GM19463 (cell line): ENCODE results near the gene GPR183.
A peak's percentile ranks its signal among the peaks of the same experiment; 100 is the strongest.

Experiments
- ATAC-seq: cut with Tn5 transposase; IDR thresholded peaks from one replicate; pipeline ENCODE4 v1.9.1; 2021; ENCODE audit warnings: mild to moderate bottlenecking, moderate library complexity; ENCODE audit not compliant: unreplicated experiment

Gene GPR183

DNA sequence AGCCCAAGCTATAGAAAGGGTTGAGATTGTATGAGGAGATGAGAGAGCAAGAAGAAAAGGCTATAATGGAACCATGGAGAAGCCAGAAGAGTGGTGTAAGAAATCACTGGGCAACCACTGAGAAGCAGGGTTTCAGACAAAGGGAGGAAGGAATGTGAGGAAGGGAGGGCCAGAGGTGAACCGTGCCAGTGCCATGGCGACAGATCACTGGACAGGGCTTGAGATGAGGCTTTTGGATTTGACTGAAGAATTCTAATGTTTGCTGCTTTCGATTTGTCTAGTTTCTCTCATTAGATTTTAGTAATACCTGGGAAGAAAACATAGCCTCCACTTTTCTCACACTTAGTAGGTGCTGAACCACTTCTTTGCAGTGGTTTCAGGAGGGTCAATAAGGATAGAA, 6.3 kb upstream of the GPR183 start:
- no peak for ATAC-seq

DNA sequence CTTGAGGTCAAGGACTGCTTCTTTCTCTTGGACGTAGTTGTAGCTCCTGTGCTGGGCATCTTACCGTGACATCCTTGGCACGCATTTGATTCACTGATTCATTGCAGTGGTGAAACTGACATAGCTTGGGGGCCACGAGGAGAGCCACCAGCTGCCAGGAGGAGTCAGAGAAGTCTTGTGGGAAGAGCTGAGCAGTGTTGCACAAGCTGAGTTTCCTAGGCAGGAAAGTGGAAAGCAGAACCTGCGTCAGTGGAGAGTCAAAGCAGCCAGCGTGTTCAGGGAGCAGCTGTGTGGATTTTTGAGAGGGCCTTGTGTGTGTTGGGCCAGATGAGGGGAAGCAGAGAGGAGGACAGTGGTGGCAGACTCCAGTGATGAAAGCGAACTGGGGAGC, 5.3 kb upstream of the GPR183 start:
- no peak for ATAC-seq

DNA sequence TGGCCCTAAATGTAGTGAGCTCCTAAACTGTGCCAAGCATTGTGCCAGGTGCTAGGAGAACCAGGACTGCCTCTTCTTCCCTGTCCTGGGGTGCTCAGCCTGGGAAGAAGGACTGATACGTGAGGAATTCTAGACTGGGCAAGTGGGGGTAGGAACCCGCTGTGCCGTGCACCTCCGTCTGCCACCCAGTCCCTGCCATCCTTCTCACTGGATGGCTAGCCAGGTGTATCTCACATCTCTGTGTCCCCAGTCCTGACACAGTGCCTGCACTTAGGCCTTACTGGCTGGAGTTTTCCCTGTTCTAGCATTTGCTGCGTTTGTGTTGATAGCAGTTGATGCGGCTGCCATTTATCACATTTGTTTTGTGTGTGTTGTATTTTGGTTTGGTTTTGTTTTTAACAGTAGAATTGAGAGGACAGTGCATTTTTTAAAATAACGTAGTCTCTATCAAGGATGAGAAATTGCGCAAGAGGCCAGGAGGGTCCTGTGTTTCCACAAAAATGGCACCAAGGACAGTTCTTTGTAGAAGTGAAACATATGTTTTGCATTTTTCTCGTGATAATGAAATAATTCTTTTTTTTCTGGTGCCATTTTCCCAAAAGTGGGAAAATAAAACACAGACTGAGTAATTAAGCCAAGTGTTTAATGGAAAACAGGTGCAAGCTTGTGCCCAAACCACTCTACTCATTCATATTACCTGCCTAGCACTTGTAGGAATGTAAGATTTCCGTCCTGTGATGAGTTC, 4.7 kb upstream of the GPR183 start:
- no peak for ATAC-seq

DNA sequence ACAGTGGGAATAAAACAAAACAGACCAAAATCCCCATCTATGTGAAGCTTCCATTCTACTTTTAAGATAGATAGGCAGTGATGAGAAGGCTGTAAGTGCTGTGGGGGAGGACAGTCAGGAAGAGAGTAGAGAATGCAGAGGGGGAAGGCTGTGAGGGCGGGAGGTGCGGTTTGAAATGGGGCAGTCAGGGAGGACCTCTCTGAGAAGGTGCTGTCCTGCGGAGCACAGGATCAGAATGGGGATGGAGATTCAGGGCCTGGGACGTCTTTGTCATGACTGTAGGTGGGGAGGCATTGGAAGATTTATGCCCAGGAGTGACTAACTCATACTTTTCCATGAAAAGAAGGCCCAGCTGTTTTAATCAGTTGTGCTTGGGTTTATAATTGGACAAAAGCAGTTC, 3.9 kb upstream of the GPR183 start:
- no peak for ATAC-seq

DNA sequence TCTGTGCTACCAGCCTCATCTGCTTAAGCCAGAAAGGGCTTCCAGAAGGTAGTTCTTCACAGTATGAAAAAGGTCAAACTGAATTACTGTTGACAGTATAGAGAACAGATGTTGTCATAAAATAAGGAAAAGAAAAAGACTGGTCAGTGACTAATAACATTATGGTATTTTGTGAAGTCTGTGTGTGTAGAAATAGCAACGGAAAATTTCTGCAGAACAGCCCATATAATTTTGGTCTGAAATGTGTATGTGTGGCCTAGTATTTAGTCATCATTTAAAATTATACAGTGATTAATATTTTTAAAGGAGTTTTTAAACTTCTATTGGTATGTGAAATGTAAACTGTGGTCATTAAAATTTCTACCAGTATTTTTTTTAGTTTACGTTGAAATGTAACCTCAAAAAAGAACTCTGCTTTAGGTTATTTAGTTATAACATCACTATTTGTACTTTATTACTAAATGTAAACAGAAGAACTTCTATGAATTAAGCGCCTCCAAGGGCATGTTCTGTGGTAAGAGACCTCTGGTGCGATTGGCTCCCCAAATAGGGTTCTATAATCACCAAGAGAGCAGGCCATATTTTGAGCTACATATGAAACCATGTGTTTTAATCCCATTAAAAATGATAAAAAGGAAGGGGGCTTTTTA, 3.3 kb upstream of the GPR183 start:
- peak; percentile 29 for ATAC-seq

DNA sequence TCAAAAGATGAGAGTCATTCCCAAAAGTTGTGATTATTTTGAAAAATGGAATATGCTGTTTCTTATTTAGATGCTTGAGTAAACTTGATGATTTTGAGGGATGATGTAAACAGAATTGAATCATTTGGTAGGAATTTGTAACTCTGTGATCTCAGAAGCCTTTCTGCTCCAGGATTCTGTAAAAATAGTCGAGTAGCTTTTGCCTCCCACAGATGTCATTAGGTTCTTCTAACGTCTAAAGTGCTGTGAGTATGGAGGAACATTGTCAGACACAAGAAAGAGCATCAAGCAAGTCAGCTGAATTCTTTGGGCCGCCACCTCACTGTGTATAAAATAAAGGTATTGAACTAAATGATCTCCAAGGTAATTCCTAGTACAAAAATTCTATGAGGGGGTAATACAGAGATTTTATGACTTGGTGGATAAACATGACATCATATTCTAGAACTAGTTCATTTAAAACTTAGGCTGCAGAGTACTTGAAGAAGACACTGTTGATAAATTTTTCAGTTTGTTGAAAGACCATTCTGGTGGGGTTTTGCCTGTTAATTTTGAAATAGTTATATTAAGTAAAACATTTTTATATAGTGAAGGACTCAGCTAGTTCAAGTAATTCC, 1.4 kb upstream of the GPR183 start:
- ATAC-seq = no peak

DNA sequence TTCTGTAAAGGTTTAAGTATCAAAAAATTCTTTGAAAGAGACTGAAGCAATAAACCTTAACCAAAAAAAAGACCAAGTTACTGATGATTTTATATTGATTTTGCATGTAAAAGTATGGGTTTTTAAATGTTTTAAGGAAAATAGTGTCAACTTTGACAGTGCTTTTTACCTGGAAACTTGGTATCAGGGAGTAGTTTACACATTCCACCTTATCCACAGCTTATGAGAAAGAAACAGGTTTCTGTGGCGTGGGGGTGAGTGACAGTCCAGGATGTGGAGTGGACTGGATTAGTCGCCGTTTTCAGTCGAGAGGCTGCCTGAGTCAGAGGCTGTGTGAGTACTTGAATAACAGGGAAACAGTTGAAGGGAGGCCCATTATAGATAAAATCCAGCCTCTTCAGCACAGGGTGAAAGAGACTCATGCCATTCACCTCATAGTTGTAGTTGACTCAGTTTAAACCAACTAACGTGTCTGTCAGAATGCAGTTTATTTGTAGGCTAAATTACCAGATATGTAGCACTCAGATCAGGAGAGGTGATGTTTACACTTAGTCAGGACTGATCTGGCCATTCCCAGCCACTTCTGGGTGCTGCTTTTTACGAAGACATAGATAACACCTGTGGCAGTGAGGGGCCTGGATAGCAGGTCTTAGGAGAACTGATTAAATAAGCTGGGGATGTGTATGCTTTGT, 595 bp upstream of the GPR183 start:
- ATAC-seq = peak; percentile 29

DNA sequence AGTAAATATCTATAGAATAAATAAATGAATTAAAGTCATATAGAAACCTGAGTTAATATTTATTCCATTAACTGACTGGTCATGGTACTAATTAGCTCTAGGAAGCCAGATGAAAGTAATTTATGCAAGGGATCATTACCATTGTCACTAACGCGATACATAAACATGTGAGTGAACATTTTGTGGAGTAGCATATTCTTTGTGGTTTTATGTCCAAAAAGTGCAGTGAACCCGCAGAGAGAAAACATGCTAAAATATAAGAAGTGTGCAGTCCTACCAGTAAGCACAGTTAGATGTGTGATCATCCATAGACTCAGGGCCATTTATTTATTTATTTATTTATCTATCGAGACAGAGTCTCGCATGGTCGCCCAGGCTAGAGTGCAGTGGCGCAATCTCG, 1.6 kb downstream of the GPR183 start:
- no peak for ATAC-seq

DNA sequence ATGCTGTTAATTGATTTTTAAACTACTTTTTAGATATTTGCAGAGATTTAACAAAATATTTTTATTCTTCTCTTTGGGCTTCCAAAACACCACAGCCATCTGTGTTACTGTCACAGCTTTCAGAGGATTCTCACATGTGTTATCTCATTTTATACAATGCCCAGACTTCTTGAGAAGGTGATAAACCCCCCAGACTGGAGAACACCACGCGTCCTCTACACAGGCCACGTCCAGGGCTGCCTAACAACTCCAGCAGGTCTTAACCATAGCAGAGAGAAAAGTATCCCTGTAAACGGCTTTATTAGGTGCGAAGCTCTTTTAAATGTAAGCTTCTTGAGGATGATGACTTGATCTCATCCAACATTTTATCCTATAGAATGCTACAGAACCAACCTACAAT, 2.0 kb downstream of the GPR183 start:
- ATAC-seq = no peak

DNA sequence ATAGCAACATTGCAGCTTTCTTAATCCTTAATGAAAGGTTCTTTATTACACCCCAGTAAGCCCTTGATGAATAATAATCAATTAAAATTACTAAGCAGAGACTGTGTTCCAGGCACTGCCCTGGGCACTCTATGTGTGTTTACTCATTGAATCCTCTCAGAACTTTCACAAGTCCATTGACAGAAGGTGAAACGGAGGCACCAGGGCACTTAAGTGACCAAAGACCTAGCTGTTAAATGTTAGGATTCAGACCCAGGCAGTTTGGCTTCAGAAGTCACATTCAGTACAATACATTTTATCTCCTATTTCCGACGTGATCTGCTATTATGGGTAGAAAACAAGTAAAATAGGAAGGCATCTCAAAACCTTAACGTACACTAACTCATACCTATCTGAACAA, 2.7 kb downstream of the GPR183 start:
- no peak for ATAC-seq

DNA sequence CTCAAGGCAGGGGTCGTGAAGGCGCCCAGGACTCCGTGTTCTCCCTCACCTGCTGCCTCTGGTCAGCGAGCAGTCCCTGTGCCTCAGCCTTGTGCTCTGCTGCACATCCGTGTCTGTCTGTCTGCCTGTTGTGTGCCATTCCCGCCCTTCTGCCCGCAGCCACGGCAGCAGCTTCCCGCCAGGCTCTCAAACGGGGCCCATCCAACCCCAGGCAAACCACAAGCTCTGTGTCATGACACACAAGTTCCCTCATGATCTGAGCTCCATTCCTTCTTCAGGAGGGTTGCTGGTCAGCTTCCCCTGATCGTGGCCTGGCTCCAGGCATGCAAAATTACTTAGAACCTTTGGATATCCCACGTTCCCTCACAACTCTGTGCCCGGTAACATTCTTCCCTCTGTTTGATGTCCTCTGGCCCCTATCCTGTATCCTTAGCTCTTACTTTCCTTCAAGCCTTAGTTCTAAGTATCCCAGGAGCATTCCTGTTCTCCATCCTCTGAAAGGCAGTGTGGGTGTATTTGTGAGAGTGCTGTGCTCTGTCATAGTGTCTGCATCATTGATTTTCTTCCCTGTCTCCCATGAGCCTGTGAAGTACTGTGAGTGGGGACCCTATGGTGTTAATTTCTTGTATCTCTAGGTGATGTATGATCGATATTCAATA, 3.2 kb downstream of the GPR183 start:
- ATAC-seq = no peak

DNA sequence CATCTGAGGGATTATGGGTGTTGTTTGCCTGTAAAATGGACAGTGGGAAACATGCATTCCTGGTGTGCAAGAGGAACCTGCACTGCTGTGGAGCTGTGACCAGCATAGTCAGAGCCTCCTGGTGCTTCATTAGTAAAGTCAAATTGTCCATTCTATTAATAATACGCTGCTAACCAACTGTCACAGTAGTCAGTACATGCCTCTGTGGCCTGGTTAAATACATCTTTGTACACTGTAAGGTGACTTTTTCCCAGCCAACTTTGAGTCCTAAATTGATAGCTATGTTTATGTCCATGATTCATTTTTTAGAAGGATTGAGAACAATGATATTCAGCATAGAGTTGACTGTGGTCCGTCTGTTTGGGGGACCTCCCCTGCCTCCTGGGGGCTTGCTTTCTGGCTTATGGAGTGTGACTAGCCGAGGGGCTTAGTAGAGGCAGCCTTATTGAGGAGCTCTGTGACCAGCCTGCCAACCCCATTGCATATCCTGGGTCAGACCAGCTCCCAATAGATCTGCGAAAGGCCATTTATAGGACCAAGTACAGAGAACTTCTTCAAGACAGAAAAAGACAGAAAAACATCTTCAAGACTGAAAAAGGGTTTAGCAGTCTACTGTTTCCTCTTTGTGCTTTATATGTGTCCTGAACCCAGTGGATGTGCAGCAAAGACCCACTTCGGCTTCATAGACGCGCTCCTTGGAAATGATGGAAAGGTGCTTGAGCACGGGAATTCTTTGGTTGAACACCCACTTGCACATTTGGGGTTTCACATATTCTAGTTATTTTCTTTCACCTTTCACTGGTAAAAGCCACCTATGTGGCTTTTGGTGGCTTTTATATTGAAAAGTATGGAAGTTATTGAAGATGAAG, 4.3 kb downstream of the GPR183 start:
- no peak for ATAC-seq

DNA sequence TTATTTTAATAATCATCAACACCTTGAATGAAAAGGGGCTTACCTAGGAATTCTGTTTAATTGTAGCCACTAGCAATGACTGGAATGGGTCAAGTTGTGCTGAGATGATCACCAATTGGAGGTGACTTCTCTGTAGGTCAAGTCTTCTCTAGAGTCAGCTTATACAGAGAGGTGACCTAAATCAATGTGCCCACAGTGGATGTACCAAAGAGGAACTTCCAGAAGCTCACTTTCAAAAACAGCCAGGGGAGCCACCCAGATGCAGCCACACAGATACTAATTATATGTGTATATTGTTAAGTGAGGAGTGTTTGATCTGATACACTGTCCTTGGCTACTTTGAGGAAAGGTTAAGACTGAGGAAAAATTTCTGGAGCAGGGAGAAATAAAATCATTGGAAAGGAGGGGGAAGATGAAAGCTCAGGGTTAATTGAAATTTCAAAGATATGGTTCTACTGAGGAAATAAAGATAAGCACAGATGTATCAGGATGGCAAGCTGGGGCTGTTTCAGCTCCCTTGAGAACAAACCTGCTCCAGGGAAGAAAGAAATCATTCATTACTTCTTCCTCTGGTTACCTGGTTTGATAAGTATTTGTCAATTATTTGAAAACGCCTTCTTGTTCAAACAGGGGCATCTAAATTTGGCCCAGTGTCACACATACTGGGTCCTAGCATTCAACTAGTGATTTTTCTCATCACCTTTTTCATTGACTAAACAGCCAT, 5.1 kb downstream of the GPR183 start:
- ATAC-seq = no peak

DNA sequence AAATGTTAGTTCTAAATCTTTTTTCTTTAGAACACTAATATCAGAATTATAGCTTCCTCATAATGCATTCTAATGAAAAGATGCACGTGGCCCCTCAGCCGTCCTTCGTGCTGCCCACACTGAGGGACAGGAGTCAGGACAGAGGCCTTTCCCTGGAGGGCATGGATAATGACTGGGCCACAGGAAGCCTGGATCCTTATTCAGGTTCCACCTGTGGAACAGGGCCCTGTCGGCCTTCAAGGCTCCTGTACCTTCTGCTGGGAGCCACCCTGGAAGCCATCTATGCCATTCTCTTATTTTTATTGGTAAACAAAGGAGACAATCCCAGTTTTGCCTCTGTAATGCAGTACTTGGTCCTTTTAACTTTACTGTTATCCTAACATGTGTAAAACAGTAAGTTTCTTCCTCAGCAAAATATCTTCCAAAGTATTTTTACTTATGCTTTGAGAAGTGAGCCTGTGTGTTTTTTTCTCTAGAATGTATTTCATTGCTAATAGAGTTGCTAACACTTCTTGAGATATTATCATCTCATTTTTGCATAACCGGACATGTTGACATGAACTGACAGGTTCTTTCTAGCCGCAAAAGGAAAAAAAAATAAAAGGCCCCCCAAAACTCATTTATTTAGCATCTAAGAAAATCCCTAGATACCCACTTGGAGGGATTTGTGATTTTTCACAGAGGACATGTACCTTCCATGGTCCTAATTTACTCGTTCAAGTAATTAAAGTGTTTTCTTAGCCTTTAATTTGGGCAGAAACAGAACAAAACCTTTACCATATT, 6.0 kb downstream of the GPR183 start:
- no peak for ATAC-seq

DNA sequence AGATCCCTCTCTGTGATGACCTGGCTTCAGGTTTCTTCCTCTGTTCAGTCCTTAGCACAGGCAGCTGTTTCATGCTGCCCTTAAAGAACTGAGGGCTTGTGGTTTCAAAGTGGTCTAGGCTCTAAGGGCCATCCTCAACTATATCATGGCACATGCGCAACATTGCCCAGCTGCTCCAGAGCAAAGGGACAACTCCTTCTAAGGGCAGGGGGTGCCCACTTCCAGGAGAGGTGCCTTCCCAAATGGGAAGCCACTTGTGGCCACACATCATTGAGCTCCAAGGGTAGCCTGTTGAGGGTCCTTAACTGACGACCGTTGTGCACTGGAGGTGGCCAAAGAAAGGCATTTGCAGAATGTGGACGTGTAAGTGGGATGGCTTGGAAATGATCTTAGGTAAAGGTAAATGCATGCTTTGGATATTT, 7.3 kb downstream of the GPR183 start:
- ATAC-seq = no peak

DNA sequence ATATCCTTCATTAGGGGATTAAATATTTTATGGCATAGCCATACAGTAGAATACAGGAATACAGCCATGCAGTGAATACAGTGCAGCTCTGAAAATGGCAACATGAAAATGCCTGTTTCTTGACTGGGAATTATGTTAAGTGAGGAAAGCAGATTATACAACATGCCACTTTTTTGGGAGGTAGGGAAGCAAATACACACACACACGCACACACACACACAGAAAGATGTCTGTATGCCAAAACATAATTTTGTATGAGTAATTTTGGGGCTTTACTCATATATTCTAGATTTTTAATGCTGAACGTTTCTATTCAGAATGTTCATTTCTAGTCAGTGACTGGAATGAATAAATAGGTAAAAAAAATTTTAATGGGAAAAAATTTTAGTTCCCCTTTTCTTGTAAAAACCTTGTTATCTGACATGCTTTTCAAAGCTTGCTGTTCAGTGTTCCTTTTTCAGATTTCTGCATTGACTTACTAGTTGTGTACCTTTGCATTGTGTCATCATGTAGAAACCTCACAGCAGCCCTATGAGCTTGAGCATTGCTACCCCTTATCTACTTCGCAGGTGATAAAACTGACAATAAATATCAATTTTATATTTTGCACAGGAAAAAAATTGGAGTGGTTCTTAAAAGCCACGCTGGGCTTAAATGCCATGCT, 7.8 kb downstream of the GPR183 start:
- no peak for ATAC-seq

DNA sequence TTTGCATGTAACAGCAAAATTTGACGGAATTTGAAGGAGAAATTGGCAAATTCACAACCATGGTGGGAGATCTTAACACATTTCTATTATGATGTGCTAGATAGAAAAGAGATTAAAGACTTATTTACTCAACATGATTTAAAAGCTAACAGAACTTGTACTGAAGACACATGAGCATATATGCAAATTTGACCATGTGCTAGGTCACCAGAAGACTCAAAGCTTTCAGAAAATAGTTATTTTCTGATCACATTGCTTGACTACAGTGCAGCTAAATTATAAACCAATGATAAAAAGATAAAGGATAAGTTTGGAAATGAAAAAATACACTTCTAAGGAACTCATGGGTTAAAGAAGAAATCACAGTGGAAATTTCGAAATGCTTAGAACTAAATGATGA, 9.1 kb downstream of the GPR183 start:
- ATAC-seq = no peak

DNA sequence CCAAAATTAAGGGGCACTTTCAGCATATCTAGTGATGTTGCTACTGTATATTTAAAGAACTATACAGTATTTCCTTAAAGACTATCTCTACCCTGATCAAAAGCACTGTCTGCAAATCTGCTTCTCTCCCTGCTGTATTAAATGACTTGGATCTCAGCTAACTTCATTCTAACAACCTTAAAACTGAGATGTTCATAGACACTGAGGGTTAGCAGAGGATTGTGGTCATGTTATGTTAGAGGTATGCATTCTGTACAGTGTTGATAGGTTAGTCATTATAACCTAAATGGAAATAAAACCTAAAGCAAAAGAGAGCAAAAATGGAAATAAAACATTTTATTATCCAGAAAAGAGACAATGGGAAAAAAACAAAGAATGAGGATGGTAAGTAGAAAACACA, 9.9 kb downstream of the GPR183 start:
- ATAC-seq = no peak
